ENCODE results near the gene VWA5B1.

VWA5B1 gene

GRCh38 chr1:20380175-20380574 lies 89.5 kb downstream of the VWA5B1 start:
- TF ChIP-seq Cebpa-rat (IDR thresholded peaks at IDR 0.05), result no peak
- Histone ChIP-seq H3K4me3 (no peak overlapping the region), H3K9me3 (replicated peaks in 1 of 11) (no peaks in the 10 kb centered on the region), H4K20me1 (no peaks in the 10 kb centered on the region), H3K36me3 (no peaks in the 10 kb centered on the region), H3K4me1 (peaks cover 0 to 19% (median 2%) of the 10 kb centered on the region in 10 experiments; a peak in 4 of 20 replicates), H3K27me3 (peaks cover 0 to 4% (median 0%) of the 10 kb centered on the region in 11 experiments; a peak in 5 of 22 replicates), H3K27ac (no peak overlapping the region), H3K4me2 (peak overlapping the region in 2 of 11 experiments; percentile 16 to 54; a peak in 1 of 22 replicates), H3K9ac (no peak overlapping the region)

- H3K36me3 ChIP-seq, result no peaks in the 10 kb centered on the region
- H3K4me3 ChIP-seq, result no peak overlapping the region
- TF ChIP-seq Cebpa-rat (IDR thresholded peaks at IDR 0.05), result no peak
- no peak overlapping the region for H3K9ac ChIP-seq
- H3K4me2 ChIP-seq, result peak overlapping the region in 2 of 11 experiments; percentile 16 to 54; a peak in 3 of 22 replicates
- H3K4me1 ChIP-seq, result peaks cover 0 to 19% (median 2%) of the 10 kb centered on the region in 10 experiments; a peak in 4 of 20 replicates
- no peaks in the 10 kb centered on the region for H3K9me3 ChIP-seq (replicated peaks in 1 of 11)
- H4K20me1 ChIP-seq, result no peaks in the 10 kb centered on the region
- H3K27me3 ChIP-seq, result peaks cover 0 to 9% (median 2%) of the 10 kb centered on the region in 11 experiments; a peak in 10 of 22 replicates
- H3K27ac ChIP-seq, result no peak overlapping the region; a peak in 1 of 22 replicates
These were observed 90.0 kb downstream of the VWA5B1 start for GRCh38 chr1:20380616-20381035.

GRCh38 chr1:20381045-20381641 lies 90.5 kb downstream of the VWA5B1 start:
- Histone ChIP-seq H3K9ac (no peak overlapping the region), H3K27me3 (peaks cover 0 to 14% (median 8%) of the 10 kb centered on the region in 11 experiments; a peak in 12 of 22 replicates), H4K20me1 (no peaks in the 10 kb centered on the region), H3K36me3 (no peaks in the 10 kb centered on the region), H3K27ac (no peak overlapping the region; a peak in 1 of 22 replicates), H3K4me1 (peaks cover 0 to 19% (median 2%) of the 10 kb centered on the region in 10 experiments; a peak in 4 of 20 replicates), H3K4me2 (peak overlapping the region in 2 of 11 experiments; percentile 16 to 54; a peak in 3 of 22 replicates), H3K9me3 (replicated peaks in 1 of 11) (no peaks in the 10 kb centered on the region), H3K4me3 (no peak overlapping the region)
- TF ChIP-seq Cebpa-rat (IDR thresholded peaks at IDR 0.05), result no peak

GRCh38 chr1:20381961-20382360 lies 91.3 kb downstream of the VWA5B1 start:
- Histone ChIP-seq H4K20me1 (no peaks in the 10 kb centered on the region), H3K27me3 (peaks cover 0 to 22% (median 15%) of the 10 kb centered on the region in 11 experiments; a peak in 14 of 22 replicates), H3K9me3 (replicated peaks in 1 of 11) (no peaks in the 10 kb centered on the region), H3K36me3 (no peaks in the 10 kb centered on the region), H3K4me1 (peaks cover 0 to 19% (median 2%) of the 10 kb centered on the region in 10 experiments; a peak in 4 of 20 replicates), H3K4me2 (no peak overlapping the region), H3K4me3 (no peak overlapping the region), H3K27ac (no peak overlapping the region), H3K9ac (no peak overlapping the region)
- TF ChIP-seq Cebpa-rat (IDR thresholded peaks at IDR 0.05), result no peak

GRCh38 chr1:20382711-20383110 lies 92.0 kb downstream of the VWA5B1 start:
- H3K27me3 ChIP-seq, result peaks cover 0 to 26% (median 17%) of the 10 kb centered on the region in 11 experiments; a peak in 14 of 22 replicates
- no peaks in the 10 kb centered on the region for H3K36me3 ChIP-seq
- H3K4me1 ChIP-seq, result peaks cover 0 to 19% (median 2%) of the 10 kb centered on the region in 10 experiments; a peak in 4 of 20 replicates
- no peak overlapping the region for H3K4me3 ChIP-seq
- H3K27ac ChIP-seq, result no peak overlapping the region
- no peak overlapping the region for H3K9ac ChIP-seq
- no peaks in the 10 kb centered on the region for H4K20me1 ChIP-seq
- no peaks in the 10 kb centered on the region for H3K9me3 ChIP-seq (replicated peaks in 1 of 11)
- no peak overlapping the region for H3K4me2 ChIP-seq
- no peak for TF ChIP-seq Cebpa-rat (IDR thresholded peaks at IDR 0.05)

- H3K27me3 ChIP-seq, result peaks cover 0 to 26% (median 17%) of the 10 kb centered on the region in 11 experiments; a peak in 14 of 22 replicates
- H3K4me2 ChIP-seq, result no peak overlapping the region
- peaks cover 0 to 19% (median 2%) of the 10 kb centered on the region in 10 experiments; a peak in 4 of 20 replicates for H3K4me1 ChIP-seq
- no peaks in the 10 kb centered on the region for H3K9me3 ChIP-seq (replicated peaks in 1 of 11)
- no peak for TF ChIP-seq Cebpa-rat (IDR thresholded peaks at IDR 0.05)
- H3K4me3 ChIP-seq, result no peak overlapping the region
- no peaks in the 10 kb centered on the region for H4K20me1 ChIP-seq
- no peak overlapping the region for H3K27ac ChIP-seq
- H3K36me3 ChIP-seq, result no peaks in the 10 kb centered on the region
- H3K9ac ChIP-seq, result no peak overlapping the region
These were observed 93.0 kb downstream of the VWA5B1 start for GRCh38 chr1:20383631-20384030.

GRCh38 chr1:20385630-20386029 lies 95.0 kb downstream of the VWA5B1 start:
- no peak overlapping the region for H3K9ac ChIP-seq
- no peaks in the 10 kb centered on the region for H3K9me3 ChIP-seq (replicated peaks in 1 of 11)
- TF ChIP-seq Cebpa-rat (IDR thresholded peaks at IDR 0.05), result no peak
- peaks cover 0 to 11% (median 1%) of the 10 kb centered on the region in 10 experiments; a peak in 4 of 20 replicates for H3K4me1 ChIP-seq
- peaks cover 0 to 26% (median 17%) of the 10 kb centered on the region in 11 experiments; a peak in 14 of 22 replicates for H3K27me3 ChIP-seq
- H3K27ac ChIP-seq, result no peak overlapping the region
- H3K4me3 ChIP-seq, result no peak overlapping the region
- no peaks in the 10 kb centered on the region for H4K20me1 ChIP-seq
- no peaks in the 10 kb centered on the region for H3K36me3 ChIP-seq
- H3K4me2 ChIP-seq, result no peak overlapping the region

- no peak overlapping the region for H3K4me2 ChIP-seq
- no peaks in the 10 kb centered on the region for H4K20me1 ChIP-seq
- H3K36me3 ChIP-seq, result no peaks in the 10 kb centered on the region
- H3K27ac ChIP-seq, result no peak overlapping the region
- TF ChIP-seq Cebpa-rat (IDR thresholded peaks at IDR 0.05), result no peak
- peaks cover 0 to 3% (median 0%) of the 10 kb centered on the region in 10 experiments; a peak in 3 of 20 replicates for H3K4me1 ChIP-seq
- H3K27me3 ChIP-seq, result peaks cover 0 to 26% (median 17%) of the 10 kb centered on the region in 11 experiments; a peak in 14 of 22 replicates
- H3K4me3 ChIP-seq, result no peak overlapping the region
- H3K9me3 ChIP-seq (replicated peaks in 1 of 11), result no peaks in the 10 kb centered on the region
- no peak overlapping the region for H3K9ac ChIP-seq
These were observed 95.8 kb downstream of the VWA5B1 start for GRCh38 chr1:20386323-20387081.

GRCh38 chr1:20389571-20389970 lies 98.9 kb downstream of the VWA5B1 start:
- no peak for TF ChIP-seq Cebpa-rat (IDR thresholded peaks at IDR 0.05)
- peaks cover under 1 to 14% (median 8%) of the 10 kb centered on the region in 11 experiments; a peak in 18 of 22 replicates for H3K9me3 ChIP-seq (replicated peaks in 1 of 11)
- no peaks in the 10 kb centered on the region for H4K20me1 ChIP-seq
- H3K4me2 ChIP-seq, result no peak overlapping the region
- no peak overlapping the region for H3K9ac ChIP-seq
- H3K4me3 ChIP-seq, result no peak overlapping the region
- H3K27ac ChIP-seq, result no peak overlapping the region
- no peaks in the 10 kb centered on the region for H3K4me1 ChIP-seq
- no peaks in the 10 kb centered on the region for H3K36me3 ChIP-seq
- H3K27me3 ChIP-seq, result peaks cover 0 to 26% (median 17%) of the 10 kb centered on the region in 11 experiments; a peak in 14 of 22 replicates

All from BLaER1 treated with 17β-estradiol and CSF1 and Interleukin-3, amounts not matched to agents 10 nM and 100 nM (cell line).